ENCODE data around the gene COL23A1.
A peak's percentile ranks its signal among the peaks of the same experiment; 100 is the strongest.
"Not testable (repeated sequence)": the region's sequence is repeated elsewhere in the genome, so short reads cannot be mapped to it uniquely, and the experiment has no call there.

The COL23A1 gene

DNA sequence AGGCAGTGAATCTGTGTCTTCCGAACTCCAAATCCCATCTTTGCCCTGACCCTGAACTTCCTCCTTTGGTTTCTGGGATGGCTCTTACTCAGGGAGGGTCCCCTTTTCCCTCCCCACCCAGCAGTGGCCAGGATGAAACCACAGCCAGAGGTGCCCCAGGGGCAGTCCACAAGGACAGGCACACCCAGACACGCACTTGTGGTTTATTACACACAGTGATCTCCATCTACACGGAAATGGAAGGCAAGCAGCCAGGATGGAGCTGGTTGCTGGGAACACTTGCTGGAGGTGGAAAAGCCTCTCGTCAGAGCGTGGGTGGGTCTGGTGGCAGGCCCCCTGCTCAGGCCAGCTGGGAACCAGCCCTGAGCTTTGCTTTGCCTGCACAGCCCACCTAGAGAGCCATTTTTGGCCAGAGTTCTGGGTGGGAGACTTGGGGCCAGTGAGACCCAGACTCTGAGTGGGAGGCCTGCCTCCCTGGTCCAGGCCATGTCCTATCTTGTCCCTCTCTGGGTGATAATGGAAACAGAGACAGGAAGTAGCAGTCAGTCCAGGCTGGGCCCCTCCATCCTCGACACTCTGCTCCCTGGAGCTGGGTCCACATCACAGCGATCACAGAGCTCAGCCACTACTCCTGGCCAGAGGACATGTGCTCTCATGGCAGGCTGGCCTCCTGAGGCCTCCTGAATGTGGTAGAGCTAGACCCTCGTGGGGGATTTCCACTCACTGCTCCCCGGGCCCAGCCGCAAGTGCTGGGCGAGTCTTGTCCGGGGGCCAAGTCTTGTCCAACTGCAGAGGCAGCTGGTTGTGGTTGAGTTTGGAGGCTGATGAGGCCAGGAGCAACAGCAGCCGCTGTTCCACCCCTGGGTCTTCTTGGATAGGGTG is 352.5 kb downstream of the COL23A1 start:
- DNase-seq (ENCODE audit: low spot score): peak; percentile 35

DNA sequence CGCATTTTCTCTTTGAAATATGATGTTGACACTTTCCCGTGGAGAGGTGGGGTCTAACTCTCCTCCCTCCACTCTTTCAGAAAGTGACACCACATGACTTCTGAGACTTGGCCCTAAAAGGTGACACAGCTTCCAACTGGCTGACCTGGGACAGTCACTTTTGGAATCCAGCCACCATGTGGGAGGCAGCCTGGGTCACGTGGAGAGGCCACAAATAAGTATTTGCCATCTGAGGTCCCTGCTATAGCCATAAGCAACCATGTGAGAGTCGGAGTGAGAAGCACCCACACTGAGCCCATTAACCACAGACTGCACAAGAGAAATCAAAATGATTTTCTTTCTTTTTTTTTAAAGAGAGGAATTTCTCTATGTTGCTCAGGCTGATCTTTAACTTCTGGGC is 353.5 kb downstream of the COL23A1 start:
- peak; percentile 55 for DNase-seq (ENCODE audit: low spot score)

GRCh38 chr5:178236126-178236525 is 354.1 kb downstream of the COL23A1 start:
- no peak for DNase-seq (ENCODE audit: low spot score)

DNA sequence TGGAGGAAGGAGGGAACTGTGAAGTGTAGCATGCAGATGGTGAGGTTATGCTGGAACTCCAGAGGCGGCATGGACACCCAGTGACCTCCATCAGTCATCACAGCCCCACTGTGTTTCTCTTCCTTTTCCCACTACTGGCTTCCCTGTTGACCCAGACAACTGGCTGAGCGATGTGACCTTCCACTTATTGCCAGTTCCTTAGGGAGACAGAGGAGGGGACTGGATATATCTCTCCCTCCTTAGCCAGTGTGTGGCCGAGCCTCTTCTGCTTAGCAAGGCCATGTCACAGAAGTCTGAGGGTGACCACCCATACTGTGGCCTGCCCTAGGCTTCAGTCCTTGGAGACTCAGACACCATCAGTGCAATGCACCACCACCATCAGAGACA is 354.6 kb downstream of the COL23A1 start:
- no peak for DNase-seq (ENCODE audit: low spot score)

DNA sequence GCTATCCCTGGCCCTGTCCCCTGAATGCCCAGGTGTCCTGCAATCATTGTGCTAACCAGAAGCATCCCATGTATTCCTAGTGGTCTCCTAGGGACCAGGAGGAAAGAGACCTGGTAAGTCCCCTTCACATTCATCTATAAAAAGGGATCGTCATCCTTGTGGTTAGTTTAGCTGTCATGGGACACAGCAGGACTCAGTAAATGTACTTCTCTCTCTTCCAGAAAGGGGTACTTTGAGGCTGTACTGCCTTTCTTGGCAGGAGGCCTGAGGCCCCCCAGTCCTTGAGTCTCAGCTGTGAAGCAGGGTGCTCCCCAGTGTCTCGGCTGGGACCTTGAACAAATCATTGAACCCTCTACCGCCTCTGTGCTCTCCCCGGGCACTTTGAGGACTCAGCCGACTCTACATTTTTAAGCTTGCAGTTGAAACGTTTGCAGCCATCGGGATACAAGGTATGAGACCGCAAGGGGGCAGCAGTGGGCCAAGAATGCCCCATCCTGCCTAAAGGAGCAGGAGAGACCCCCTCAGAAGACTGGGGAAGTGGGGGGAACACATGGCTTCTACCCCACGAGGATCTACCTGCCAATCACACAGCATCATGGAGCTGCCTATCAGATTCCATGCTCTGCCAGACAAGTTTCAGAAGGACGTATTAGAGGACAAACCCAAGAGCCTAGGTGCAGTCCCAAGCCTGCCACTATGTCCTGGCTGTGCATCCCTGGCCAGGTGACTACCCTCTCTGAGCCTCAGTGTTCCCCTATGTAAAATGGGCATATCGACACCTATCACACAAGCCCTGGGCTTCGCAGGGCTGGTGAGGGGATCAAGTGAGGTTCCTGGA is 355.2 kb downstream of the COL23A1 start:
- peak; percentile 55 for DNase-seq (ENCODE audit: low spot score)

DNA sequence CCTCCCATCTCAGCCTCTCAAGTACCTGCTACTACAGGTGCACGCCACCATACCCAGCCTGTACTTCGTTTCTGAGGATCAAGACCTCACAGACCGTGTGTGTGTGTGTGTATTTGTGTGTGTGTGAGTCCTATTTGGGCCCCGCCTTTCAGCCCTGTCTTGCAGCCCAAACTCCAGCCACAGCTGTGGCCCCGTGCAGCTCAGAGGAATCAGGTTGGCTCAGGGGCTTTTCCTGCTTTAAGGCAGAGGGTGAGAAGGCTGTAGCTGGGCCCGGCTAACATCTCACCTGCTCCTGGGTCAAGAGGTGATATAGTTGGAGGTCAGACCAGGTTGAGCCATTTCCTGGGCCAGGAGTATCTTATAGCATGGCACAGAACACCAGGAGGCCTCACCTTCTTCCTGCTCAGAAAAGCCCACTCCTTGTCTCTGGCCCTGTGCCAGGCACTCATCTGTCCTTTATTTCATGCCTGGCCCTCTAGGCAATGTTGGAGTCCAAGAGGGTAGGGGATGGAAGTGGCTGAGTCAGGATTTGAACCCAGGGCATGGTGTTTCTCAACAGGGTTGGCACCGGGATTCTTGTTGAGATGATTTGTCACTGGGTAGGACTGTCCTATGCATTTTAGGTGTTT is 356.0 kb downstream of the COL23A1 start:
- no peak for DNase-seq (ENCODE audit: low spot score)

DNA sequence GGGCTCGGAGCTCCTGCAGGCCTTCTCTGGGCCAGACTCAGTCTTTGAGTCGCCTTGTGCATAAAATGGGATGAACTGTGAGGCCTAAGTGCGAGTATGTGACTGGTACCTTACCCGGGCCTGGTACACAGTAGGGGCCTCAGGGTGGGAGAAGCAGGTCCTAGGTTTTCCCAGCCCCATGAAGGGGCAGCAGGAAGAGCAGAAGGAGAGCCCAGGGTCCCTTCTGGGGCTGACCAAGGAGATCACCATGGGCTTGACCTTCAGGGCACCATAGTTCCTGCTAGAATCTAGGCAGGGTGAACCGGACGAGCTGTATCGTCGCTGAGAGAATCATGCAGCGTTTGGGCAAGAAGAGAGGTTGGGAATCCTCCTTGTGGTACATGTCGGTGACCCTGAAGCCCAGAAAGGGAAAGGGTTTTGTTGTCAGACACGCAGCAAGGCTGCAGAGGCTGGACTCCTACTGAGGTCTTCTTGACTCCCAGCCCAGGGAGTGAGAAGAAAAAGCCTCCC is 357.2 kb downstream of the COL23A1 start:
- no peak for DNase-seq (ENCODE audit: low spot score)

DNA sequence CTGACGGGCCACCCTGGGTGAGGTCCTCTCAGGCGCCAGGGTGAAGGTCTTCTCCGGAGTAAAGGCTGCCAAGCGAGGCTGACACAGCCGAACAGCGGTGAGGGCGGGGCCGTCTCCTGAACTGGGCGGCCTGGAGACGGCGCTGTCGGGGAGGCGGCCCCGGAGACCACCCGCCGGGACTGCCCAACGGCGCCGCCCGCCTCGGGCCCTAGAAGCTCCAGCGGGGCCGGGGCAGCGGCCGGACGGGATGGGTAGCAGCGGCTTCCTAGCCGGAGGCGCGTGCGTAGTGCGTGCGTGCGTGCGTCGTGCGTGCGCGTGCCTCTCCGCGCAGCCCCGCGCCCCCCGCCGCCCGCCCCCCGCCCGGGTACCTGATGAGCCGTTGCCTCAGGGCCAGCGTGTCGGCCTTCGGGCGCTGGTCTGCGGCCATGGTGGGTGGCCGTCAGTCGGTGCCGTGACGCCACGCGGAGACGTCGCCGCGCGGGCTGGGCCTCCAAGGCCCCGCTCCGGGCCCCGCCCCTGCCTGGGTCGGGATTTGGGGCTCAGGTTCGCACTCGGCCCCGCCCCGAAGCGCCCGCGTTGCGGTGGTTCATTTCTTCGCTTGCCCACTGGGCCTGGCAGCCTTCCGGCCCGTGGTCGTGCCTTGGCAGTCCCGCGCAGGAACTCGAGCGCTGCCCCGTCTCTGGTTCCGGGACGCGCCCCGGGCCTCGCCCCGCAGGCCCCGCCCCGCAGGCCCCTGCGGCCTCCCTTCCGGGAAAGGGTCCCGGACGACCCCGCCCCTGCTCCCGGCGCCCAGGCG is 357.9 kb downstream of the COL23A1 start, which contains the start of gene PHYKPL:
TSS of gene PHYKPL (minus strand) at position 679 of the 796 bp plus-strand sequence. CDS start at position 427, 252 bp downstream.
- DNase-seq (ENCODE audit: low spot score): peak; percentile 69

- no peak for DNase-seq (ENCODE audit: low spot score)
Measured at GRCh38 chr5:178231539-178232123, 358.6 kb downstream of the COL23A1 start.

- no peak for DNase-seq (ENCODE audit: low spot score)
Measured at GRCh38 chr5:178230879-178231538, 359.2 kb downstream of the COL23A1 start.

GRCh38 chr5:178229861-178230260 is 360.3 kb downstream of the COL23A1 start:
- DNase-seq (ENCODE audit: low spot score): no peak

- DNase-seq (ENCODE audit: low spot score): not testable (repeated sequence)
Measured at GRCh38 chr5:178229111-178229510, 361.1 kb downstream of the COL23A1 start.

DNA sequence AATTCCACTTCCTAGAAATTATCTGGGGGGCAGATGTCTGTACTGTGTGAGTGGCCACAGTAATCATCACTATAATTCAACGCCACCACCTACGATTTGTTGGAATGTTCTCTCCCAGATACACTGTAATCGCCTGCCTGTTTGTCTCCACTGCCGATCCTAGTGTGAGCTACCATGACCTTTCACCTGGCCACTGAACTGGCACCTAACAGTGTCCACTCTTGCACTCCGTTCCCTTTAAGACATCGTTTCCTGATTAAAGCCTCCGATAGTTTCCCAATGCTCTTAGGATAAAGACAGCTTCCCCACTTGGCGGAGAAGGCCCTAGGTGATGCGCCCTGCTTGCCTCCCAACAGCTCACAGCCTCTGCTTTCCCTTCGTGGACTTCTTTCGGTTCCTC is 361.6 kb downstream of the COL23A1 start:
- DNase-seq (ENCODE audit: low spot score): no peak

DNA sequence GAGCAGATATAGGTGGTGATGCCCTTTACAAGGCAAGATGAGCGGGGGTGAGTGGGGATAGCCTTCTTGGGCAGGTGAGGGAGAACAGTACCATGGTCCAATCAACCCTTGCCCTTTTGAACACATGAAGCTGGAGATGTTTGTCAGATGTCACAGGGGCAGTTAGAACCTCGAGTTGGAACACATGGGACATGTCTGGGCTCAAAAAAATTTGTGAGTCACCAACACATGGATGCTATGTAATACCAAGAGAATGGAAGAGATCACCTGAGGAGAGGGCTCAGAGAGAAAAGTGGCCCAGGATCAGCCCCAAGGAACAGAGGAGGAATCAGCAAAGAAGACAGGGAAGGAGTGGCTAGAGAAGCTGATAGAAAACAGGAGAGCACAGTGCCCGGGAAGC is 362.3 kb downstream of the COL23A1 start:
- no peak for DNase-seq (ENCODE audit: low spot score)

- DNase-seq (ENCODE audit: low spot score): peak; percentile 30
Measured at GRCh38 chr5:178227138-178227659, 363.0 kb downstream of the COL23A1 start.

GRCh38 chr5:178225174-178225573 is 365.0 kb downstream of the COL23A1 start:
- DNase-seq (ENCODE audit: low spot score): no peak

GRCh38 chr5:178224403-178224802 is 365.8 kb downstream of the COL23A1 start:
- no peak for DNase-seq (ENCODE audit: low spot score)

- no peak for DNase-seq (ENCODE audit: low spot score)
Measured at GRCh38 chr5:178223828-178224335, 366.3 kb downstream of the COL23A1 start.

- no peak for DNase-seq (ENCODE audit: low spot score)
Measured at GRCh38 chr5:178223196-178223773, 366.9 kb downstream of the COL23A1 start.

DNA sequence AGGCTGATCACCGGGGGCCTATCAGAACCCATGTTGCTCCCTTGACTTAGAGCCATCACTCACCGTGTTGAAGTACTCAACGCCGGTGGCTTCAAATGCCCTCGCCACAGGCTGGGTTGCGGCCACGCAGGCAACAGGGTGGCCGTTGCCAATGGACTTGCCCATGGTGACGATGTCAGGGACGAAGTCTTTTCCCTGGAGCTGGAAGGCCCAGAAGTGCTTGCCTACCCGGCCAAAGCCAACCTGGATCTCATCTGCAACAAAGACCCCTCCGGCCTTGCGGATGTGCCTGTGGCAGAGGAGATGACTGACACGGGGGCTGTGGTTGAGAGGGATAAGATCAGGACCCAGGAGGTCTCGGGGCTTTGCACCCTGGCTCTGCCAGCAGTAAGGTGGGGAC is 367.9 kb downstream of the COL23A1 start:
- no peak for DNase-seq (ENCODE audit: low spot score)

Measured in kidney tubule cell (primary cell).